ENCODE results near the gene SASS6. TPM values are rescaled to one million over a fixed set of nuclear protein-coding genes. Genes with fewer than 3 reads are reported as not detected.

Gene SASS6
- total and polyA plus RNA-seq, 2 donors (not counting 3 experiments of a cell fraction or from before 2014, with no cell fraction given), result 0.44 to 7.3 TPM

GRCh38 chr1:100053119-100053518 lies 79.6 kb downstream of the SASS6 start:
- H2AFZ ChIP-seq (ENCODE audit: low read depth, low read length), result no peak overlapping the region
- H3K9me3 ChIP-seq (replicated peaks; ENCODE audit: control insufficient read depth, insufficient read depth, low read length), result no peaks in the 10 kb centered on the region
- peaks cover 70% of the 10 kb centered on the region for H3K79me2 ChIP-seq (ENCODE audit: control insufficient read depth, insufficient read depth, low read length)
- CTCF ChIA-PET, result no interaction called here
- intact Hi-C loops (cut with micrococcal nuclease), result no loop called here
- no peak overlapping the region for H3K4me2 ChIP-seq (ENCODE audit: insufficient read depth, low read length)
- no peak overlapping the region for H3K27ac ChIP-seq (ENCODE audit: insufficient read depth, low read depth, low read length)
- no peaks in the 10 kb centered on the region for H3K9me1 ChIP-seq (replicated peaks; ENCODE audit: control insufficient read depth, extremely low read depth, insufficient read depth, low read length)
- H3K4me3 ChIP-seq (replicated peaks in 1 of 3; ENCODE audit: insufficient read depth in 1 of 3, low read depth in 1 of 3, low read length in 3 of 3), result no peak overlapping the region
- H3K9ac ChIP-seq (replicated peaks; ENCODE audit: extremely low read depth, insufficient read depth, low read length), result no peak overlapping the region
- no peaks in the 10 kb centered on the region for H3K27me3 ChIP-seq (ENCODE audit: control insufficient read depth in 2 of 2, insufficient read depth in 2 of 2, low read length in 2 of 2)
- no peak for DNase-seq (ENCODE audit: low read depth, low spot score)
- FAIRE-seq, result no peak
- no TSS peak for BruUV-seq (replicated peaks)
- TF ChIP-seq CTCF (IDR thresholded peaks at IDR 0.05; ENCODE audit: extremely low read depth in 1 of 2, insufficient read depth in 1 of 2, low read depth in 1 of 2, low read length in 2 of 2), result no peak
- no peak for TF ChIP-seq GATA2 (IDR thresholded peaks at IDR 0.05; ENCODE audit: insufficient read depth, insufficient read length, low read depth, low read length)
- TF ChIP-seq FOS (IDR thresholded peaks at IDR 0.05; ENCODE audit: borderline replicate concordance, insufficient read depth, low read length), result no peak
- TF ChIP-seq MYC (IDR thresholded peaks at IDR 0.05; ENCODE audit: low read depth, low read length), result no peak
- TF ChIP-seq POLR2AphosphoS5 (IDR thresholded peaks at IDR 0.05; ENCODE audit: insufficient read depth, low read depth, low read length), result no peak
- TF ChIP-seq JUN (IDR thresholded peaks at IDR 0.05; ENCODE audit: borderline replicate concordance, insufficient read depth, insufficient read length, low read depth), result no peak
- no peak for TF ChIP-seq EZH2 (IDR thresholded peaks at IDR 0.05; ENCODE audit: borderline replicate concordance, low read depth, low read length, severe bottlenecking)
- no peak for TF ChIP-seq POLR2A (IDR thresholded peaks at IDR 0.05; ENCODE audit: low read depth, low read length)
- no peak for TF ChIP-seq MAX (IDR thresholded peaks at IDR 0.05; ENCODE audit: insufficient read depth, insufficient read length)
- dilution Hi-C loops (cut with MboI; ENCODE audit: extremely low pct_ligation_motif_present, low sequenced_read_pairs), result no loop called here
- no peaks in the 10 kb centered on the region for H3K4me1 ChIP-seq (ENCODE audit: control insufficient read depth, extremely low read depth, insufficient read depth, low read length)
- POLR2A ChIA-PET, result no interaction called here
- H4K20me1 ChIP-seq (replicated peaks; ENCODE audit: control insufficient read depth, extremely low read depth, insufficient read depth, low read length), result peaks cover 2% of the 10 kb centered on the region
- peaks cover 0 to 3% of the 10 kb centered on the region in 2 experiments for H3K36me3 ChIP-seq (ENCODE audit: control insufficient read depth in 2 of 2, extremely low read depth in 1 of 2, insufficient read depth in 2 of 2, low read length in 2 of 2)
